ENCODE measurements around the gene ABCD3. TPM values are rescaled to one million over a fixed set of nuclear protein-coding genes. Genes with fewer than 3 reads are reported as not detected.

The ABCD3 gene
- 23.5 and 28.8 TPM in 2 replicates for total RNA-seq

DNA sequence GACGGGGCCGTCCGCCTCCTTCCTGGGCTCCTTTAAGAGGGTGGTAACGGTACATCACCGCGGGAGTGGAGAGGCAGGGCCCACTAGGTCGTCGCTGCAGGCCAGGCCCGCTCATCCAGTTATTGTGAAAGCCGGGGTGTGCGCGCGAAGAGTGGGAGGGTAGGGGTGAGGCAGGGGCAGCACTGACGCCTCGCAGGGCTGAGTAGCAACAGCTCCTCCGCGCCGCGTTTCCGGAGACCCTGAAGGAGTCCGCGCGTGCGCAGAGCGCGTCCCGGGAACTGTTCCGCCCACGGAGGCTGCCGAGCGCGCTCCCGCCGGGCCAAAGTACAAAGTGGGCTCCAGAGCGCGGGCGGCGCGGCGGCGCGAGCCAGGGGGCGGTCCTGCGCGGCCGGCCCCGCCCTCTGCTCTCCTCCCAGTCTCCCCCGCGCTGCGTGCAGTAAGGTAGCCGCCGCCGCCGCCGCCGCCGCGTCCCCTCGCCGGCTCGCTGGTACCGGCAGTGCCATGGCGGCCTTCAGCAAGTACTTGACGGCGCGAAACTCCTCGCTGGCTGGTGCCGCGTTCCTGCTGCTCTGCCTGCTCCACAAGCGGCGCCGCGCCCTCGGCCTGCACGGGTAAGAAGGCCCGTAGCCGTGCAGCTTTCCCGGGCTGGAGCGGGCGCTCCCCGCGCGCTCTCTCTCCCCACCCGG lies at the start of gene ABCD3:
TSS of gene ABCD3 (plus strand) at position 412 of the 686 bp plus-strand sequence. CDS start at position 502, 90 bp downstream.

GRCh38 chr1:94541246-94542087 lies 123.3 kb downstream of the ABCD3 start, which contains the start of gene F3:
Gene F3, minus strand, starts transcription at chr1:94541759. Its CDS starts 123 bp downstream, at chr1:94541636.

Other genes with a start within 250 kb of the ABCD3 start
- 44.8 and 53.8 TPM in 2 replicates for gene ARHGAP29, start 180.8 kb upstream of the ABCD3 start, total RNA-seq
- gene F3, start 123.4 kb downstream of the ABCD3 start, total RNA-seq = 6.7 and 18.6 TPM in 2 replicates

All from cardiac atrium fibroblast (primary cell).